ENCODE results near the gene GIPR.

Gene GIPR

DNA sequence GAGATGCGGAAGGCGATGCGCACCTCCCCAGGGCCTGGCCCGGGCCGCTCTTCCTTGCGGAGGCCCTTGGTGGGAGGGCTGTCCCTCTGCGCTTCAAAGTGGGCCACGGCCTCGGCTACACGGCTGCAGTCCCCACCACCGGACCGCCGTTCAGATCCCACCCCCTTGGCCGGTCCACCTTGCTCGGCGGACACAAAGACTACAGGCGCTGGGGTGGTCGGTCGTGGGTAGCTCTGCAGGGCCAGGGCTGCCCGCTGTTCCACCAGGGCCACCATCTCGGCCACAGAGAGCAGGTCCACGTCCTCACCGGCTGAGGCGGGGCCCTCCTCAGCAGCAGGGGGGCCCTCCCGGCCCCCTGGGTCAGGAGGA is 44.7 kb downstream of the GIPR start:
- H3K4me1 ChIP-seq (ENCODE audit: insufficient read depth, poor library complexity, severe bottlenecking), result no peaks in the 10 kb centered on the region
- H3K4me3 ChIP-seq (ENCODE audit: severe bottlenecking), result no peak overlapping the region
- TF ChIP-seq, protein P1, sequence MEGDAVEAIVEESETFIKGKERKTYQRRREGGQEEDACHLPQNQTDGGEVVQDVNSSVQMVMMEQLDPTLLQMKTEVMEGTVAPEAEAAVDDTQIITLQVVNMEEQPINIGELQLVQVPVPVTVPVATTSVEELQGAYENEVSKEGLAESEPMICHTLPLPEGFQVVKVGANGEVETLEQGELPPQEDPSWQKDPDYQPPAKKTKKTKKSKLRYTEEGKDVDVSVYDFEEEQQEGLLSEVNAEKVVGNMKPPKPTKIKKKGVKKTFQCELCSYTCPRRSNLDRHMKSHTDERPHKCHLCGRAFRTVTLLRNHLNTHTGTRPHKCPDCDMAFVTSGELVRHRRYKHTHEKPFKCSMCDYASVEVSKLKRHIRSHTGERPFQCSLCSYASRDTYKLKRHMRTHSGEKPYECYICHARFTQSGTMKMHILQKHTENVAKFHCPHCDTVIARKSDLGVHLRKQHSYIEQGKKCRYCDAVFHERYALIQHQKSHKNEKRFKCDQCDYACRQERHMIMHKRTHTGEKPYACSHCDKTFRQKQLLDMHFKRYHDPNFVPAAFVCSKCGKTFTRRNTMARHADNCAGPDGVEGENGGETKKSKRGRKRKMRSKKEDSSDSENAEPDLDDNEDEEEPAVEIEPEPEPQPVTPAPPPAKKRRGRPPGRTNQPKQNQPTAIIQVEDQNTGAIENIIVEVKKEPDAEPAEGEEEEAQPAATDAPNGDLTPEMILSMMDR (IDR thresholded peaks at IDR 0.05; ENCODE audit: poor library complexity, severe bottlenecking), result no peak
- H3K9me3 ChIP-seq (ENCODE audit: severe bottlenecking), result no peaks in the 10 kb centered on the region
- no peak overlapping the region for H3K27ac ChIP-seq (ENCODE audit: poor library complexity, severe bottlenecking)
- no peaks in the 10 kb centered on the region for H3K27me3 ChIP-seq (ENCODE audit: insufficient read depth, poor library complexity, severe bottlenecking)
- H3K36me3 ChIP-seq (ENCODE audit: low read depth), result peaks cover 27% of the 10 kb centered on the region
- DNase-seq (ENCODE audit: low spot score) (no peak), ATAC-seq (ENCODE audit: low read depth) (no peak)

GRCh38 chr19:45713141-45713540 is 45.1 kb downstream of the GIPR start:
- Histone ChIP-seq H3K36me3 (ENCODE audit: low read depth) (peaks cover 26% of the 10 kb centered on the region), H3K27ac (ENCODE audit: poor library complexity, severe bottlenecking) (no peak overlapping the region)
- ATAC-seq (ENCODE audit: low read depth), result no peak

GRCh38 chr19:45715139-45715538 is 47.1 kb downstream of the GIPR start:
- TF ChIP-seq, protein P1 (IDR thresholded peaks at IDR 0.05; ENCODE audit: poor library complexity, severe bottlenecking), result no peak
- Histone ChIP-seq H3K4me1 (ENCODE audit: insufficient read depth, poor library complexity, severe bottlenecking) (peaks cover 3% of the 10 kb centered on the region), H3K4me3 (ENCODE audit: severe bottlenecking) (no peak overlapping the region), H3K27me3 (ENCODE audit: insufficient read depth, poor library complexity, severe bottlenecking) (no peaks in the 10 kb centered on the region), H3K27ac (ENCODE audit: poor library complexity, severe bottlenecking) (no peak overlapping the region), H3K9me3 (ENCODE audit: severe bottlenecking) (no peaks in the 10 kb centered on the region), H3K36me3 (ENCODE audit: low read depth) (peaks cover 33% of the 10 kb centered on the region)
- ATAC-seq (ENCODE audit: low read depth) (no peak), DNase-seq (ENCODE audit: low spot score) (no peak)

More at GRCh38 chr19:45713141-45713540, 45.1 kb downstream of the GIPR start:
- peaks cover 3% of the 10 kb centered on the region for H3K4me1 ChIP-seq (ENCODE audit: insufficient read depth, poor library complexity, severe bottlenecking)
- no peaks in the 10 kb centered on the region for H3K27me3 ChIP-seq (ENCODE audit: insufficient read depth, poor library complexity, severe bottlenecking)
- no peaks in the 10 kb centered on the region for H3K9me3 ChIP-seq (ENCODE audit: severe bottlenecking)
- no peak overlapping the region for H3K4me3 ChIP-seq (ENCODE audit: severe bottlenecking)
- TF ChIP-seq, protein P1 (IDR thresholded peaks at IDR 0.05; ENCODE audit: poor library complexity, severe bottlenecking), result no peak
- DNase-seq (ENCODE audit: low spot score), result no peak

DNA sequence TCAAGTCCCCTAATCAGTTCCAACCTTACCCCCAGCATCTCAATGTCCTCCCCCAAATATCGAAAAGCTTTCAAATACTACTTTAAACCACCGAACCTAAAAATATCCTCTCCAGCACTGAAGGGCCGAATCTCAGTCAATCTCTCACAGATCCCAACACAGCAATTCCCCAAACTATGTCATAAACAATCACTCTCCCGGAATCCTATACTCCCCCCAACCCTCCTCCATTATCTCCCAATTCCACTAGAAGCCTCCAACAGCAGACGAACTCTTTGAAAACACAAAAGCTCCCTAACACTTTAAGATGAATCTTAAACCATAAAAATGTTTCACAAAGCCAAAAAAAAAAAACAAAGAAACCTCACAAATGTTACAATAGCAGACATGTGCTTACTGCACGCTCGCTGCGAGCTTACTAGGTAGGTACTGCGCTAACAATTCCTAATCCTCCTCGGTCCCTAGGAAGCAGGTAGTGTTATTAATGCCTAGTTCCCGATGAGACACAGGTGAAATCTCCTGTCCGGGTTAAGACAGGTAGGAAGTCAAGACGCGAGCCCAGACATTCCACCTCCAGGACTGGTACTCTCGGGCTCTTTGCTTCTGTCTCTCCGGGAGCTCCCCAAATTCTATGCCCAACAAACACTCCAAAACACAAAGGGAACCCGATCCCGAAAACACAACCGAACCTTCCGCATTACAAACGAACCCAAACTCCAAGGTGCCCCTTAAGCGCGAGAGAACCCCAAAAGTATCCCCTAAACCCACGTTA is 48.5 kb downstream of the GIPR start:
- peaks cover 32% of the 10 kb centered on the region for H3K36me3 ChIP-seq (ENCODE audit: low read depth)
- H3K27ac ChIP-seq (ENCODE audit: poor library complexity, severe bottlenecking), result peak overlapping the region; percentile 84
- peak overlapping the region; percentile 64 for H3K4me3 ChIP-seq (ENCODE audit: severe bottlenecking)
- ATAC-seq (ENCODE audit: low read depth) (peak; percentile 30), DNase-seq (ENCODE audit: low spot score) (no peak)
- TF ChIP-seq, protein P1 (IDR thresholded peaks at IDR 0.05; ENCODE audit: poor library complexity, severe bottlenecking), result no peak
- peaks cover 3% of the 10 kb centered on the region for H3K4me1 ChIP-seq (ENCODE audit: insufficient read depth, poor library complexity, severe bottlenecking)
- H3K9me3 ChIP-seq (ENCODE audit: severe bottlenecking), result no peaks in the 10 kb centered on the region
- H3K27me3 ChIP-seq (ENCODE audit: insufficient read depth, poor library complexity, severe bottlenecking), result no peaks in the 10 kb centered on the region
